K562 (cell line): ENCODE measurements around the gene OR2C3.

Experiments
- E2F1 ChIP-seq: sonication (generic); formaldehyde crosslinking; IDR thresholded peaks from 2 replicates; pipeline ENCODE4 v1.8.1; 2023; ENCODE audit warnings: mild to moderate bottlenecking, missing genetic modification reagents, moderate library complexity
- FOS ChIP-seq: IDR thresholded peaks from 3 replicates; pipeline ENCODE4 v1.6.1; 2011; ENCODE audit not compliant: insufficient read length; ENCODE audit errors: extremely low read depth
- FOXP4 ChIP-seq: sonication (generic); formaldehyde crosslinking; IDR thresholded peaks from 2 replicates; pipeline ENCODE4 v1.8.0; 2022; ENCODE audit warnings: mild to moderate bottlenecking, missing genetic modification reagents, borderline replicate concordance

DNA sequence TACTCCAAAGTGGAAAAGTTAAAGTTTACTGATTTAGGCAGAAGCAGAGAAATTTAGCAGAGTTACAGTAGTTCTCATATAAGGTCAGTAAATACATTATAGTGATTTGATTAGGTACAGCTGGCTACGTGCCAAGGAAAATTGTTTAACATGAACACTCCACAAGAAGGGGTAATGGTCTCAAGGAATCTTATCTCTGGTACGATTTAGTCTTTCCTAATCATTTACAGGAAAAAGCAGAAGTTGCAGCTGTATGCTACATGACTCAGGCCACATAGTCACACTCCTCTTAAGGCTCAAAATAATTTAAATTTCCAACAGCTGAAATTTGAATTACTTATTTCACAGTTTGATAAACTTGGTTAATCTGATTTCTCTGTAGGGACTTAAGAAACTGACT, 41.5 kb downstream of the OR2C3 start:
- TF ChIP-seq FOXP4 (CRISPR knock-in tag) = no peak
- no peak for TF ChIP-seq FOS
- no peak for TF ChIP-seq E2F1 (CRISPR knock-in tag)
